GM18868 (cell line): ENCODE data around the gene MRPL18.

Experiments used
- ATAC-seq: cut with Tn5 transposase; IDR thresholded peaks from one replicate; pipeline ENCODE4 v1.9.1; 2021; ENCODE audit warnings: mild to moderate bottlenecking, moderate library complexity; ENCODE audit not compliant: unreplicated experiment

The MRPL18 gene

DNA sequence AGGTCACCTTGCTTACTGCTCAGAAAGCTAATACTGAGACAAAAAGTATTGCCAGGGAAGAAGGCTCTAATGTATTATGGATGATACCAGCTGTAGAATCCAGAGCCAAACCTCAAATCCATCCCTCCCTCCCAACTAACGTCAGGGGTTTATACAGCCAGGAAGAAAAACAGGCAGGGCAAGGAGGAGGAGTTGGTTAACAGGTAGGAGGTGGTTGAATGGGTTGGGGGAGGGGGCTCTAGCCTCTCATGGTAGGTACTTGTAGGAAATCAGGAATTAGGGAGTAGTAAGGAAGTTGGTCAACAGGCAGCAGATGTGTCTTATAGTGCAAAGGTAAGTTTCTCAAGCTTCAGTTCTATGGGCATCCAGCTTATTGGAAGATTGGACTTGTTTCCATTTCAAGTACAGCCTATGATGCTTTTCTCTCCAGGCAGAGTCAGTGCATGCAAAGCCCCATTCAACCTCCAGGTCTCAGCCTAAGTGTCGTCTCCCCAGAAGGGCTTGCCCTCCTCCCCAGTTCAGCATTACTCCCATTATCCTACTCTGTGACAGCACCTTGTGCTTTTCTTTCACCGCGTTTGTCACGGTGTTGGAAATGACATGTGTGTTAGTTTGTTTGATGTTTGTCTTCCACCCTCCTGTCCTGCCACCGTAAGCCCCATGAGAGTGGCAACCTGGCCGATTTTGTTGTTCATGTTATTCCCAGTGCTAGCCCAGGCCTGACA is 47.9 kb downstream of the MRPL18 start:
- no peak for ATAC-seq

DNA sequence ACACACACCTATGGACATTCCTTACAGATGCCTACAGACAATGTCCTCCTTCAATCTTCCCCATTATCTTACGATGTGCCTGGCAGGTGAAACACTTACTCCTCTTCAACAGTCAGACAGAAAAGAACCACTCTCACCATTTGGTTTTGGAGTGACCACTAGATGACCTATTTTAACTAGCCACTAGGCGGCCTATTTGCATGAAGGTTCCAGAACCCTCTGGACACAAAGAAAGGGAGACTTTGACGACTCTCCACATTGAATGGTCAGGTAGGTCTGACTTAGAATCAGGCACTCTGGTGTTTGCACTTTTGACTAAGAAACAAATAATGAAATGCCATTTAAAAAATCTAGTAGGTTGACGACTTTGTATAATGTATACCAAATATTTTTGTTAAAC is 51.8 kb downstream of the MRPL18 start:
- no peak for ATAC-seq

DNA sequence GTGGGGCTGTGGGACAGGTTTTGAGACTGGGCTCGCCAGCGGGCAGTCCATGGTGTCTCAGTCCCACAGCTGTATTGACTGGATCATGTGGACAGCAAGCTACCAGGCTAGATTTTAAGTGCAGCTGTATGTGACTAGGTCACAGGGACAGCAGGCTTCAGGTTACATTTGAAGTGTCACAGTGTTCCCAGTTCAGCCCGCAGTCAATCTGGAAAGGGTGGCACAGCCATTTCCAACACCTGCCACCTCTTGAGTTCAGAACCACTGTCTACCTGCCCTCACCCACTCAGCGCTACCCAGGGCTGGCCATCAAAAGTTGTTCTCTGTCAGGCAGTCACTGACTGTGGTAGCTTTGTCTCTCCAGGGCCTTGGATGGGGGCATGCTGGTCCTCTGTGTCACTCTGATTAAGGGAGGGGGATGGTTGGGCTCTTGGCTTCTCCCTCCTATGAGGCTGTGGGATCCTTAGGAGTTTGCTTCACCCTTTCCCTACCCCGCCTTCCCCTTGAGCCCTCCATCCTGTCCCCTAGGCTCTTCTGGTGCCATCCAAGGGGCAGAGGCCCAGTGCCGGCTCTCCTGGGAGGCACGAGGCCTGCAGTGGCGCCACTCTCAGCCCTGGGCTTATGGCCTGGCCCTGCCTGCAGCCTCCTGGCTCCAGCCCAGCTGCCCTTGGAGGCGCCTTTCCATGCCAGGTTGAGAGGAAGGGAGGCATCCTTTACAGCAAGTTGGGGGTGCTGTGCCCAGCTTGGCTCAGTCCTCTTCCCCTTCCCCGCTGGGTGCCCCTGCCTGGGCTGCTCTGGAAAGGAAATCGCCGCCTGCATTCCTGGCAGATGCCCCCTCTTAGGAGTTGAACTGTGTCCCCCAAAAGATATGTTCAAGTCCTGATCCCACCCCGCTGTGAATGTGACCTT is 54.7 kb downstream of the MRPL18 start:
- no peak for ATAC-seq
